ENCODE results near the gene MGRN1.

MGRN1 gene

GRCh38 chr16:4654011-4654963 lies 29.7 kb downstream of the MGRN1 start:
- Histone ChIP-seq H2AFZ (ENCODE audit: low read length) (no peak overlapping the region), H3K27ac (ENCODE audit: low read length) (no peak overlapping the region), H3K4me2 (ENCODE audit: low read depth, low read length) (no peak overlapping the region), H3K79me2 (ENCODE audit: low read length) (peaks cover 9% of the 10 kb centered on the region), H3F3A (ENCODE audit: insufficient read depth, low read length) (no peaks in the 10 kb centered on the region), H4K20me1 (ENCODE audit: insufficient read depth, low read length) (no peaks in the 10 kb centered on the region), H3K9me2 (replicated peaks; ENCODE audit: insufficient read depth, low read length) (no peaks in the 10 kb centered on the region), H3K9ac (ENCODE audit: low read length) (no peak overlapping the region), H3K4me1 (ENCODE audit: low read length) (no peaks in the 10 kb centered on the region), H3K27me3 (replicated peaks; ENCODE audit: insufficient read depth, low read length) (no peaks in the 10 kb centered on the region), H3K9me3 (replicated peaks; ENCODE audit: insufficient read depth, low read length) (no peaks in the 10 kb centered on the region), H3K36me3 (replicated peaks; ENCODE audit: insufficient read depth, low read length) (no peaks in the 10 kb centered on the region), H3K4me3 (ENCODE audit: low read length) (no peak overlapping the region)
- DNase-seq: no peak
- no peak for TF ChIP-seq EZH2phosphoT487 (IDR thresholded peaks at IDR 0.05; ENCODE audit: low read length)

GRCh38 chr16:4654964-4655590 lies 30.5 kb downstream of the MGRN1 start:
- H3K27me3 ChIP-seq (replicated peaks; ENCODE audit: insufficient read depth, low read length): no peaks in the 10 kb centered on the region
- no peaks in the 10 kb centered on the region for H3K4me1 ChIP-seq (ENCODE audit: low read length)
- H3K9ac ChIP-seq (ENCODE audit: low read length): no peak overlapping the region
- H3F3A ChIP-seq (ENCODE audit: insufficient read depth, low read length): no peaks in the 10 kb centered on the region
- no peak for TF ChIP-seq EZH2 (optimal IDR thresholded peaks at IDR 0.05; ENCODE audit: low read depth, low read length)
- H3K79me2 ChIP-seq (ENCODE audit: low read length): peaks cover 3% of the 10 kb centered on the region
- H3K9me3 ChIP-seq (replicated peaks; ENCODE audit: insufficient read depth, low read length): no peaks in the 10 kb centered on the region
- no peak overlapping the region for H3K4me2 ChIP-seq (ENCODE audit: low read depth, low read length)
- no peaks in the 10 kb centered on the region for H3K9me2 ChIP-seq (replicated peaks; ENCODE audit: insufficient read depth, low read length)
- no peak overlapping the region for H3K27ac ChIP-seq (ENCODE audit: low read length)
- no peaks in the 10 kb centered on the region for H4K20me1 ChIP-seq (ENCODE audit: insufficient read depth, low read length)
- DNase-seq: no peak
- no peak overlapping the region for H2AFZ ChIP-seq (ENCODE audit: low read length)
- no peak overlapping the region for H3K4me3 ChIP-seq (ENCODE audit: low read length)
- H3K36me3 ChIP-seq (replicated peaks; ENCODE audit: insufficient read depth, low read length): no peaks in the 10 kb centered on the region

- no peak for DNase-seq
- H3K27me3 ChIP-seq (replicated peaks; ENCODE audit: insufficient read depth, low read length): no peaks in the 10 kb centered on the region
- no peaks in the 10 kb centered on the region; the same call in 1 of the 2 replicates for H3K79me2 ChIP-seq (ENCODE audit: low read length)
- H3K4me2 ChIP-seq (ENCODE audit: low read depth, low read length): no peak overlapping the region
- TF ChIP-seq EZH2phosphoT487 (IDR thresholded peaks at IDR 0.05; ENCODE audit: low read length) (no peak), EZH2 (optimal IDR thresholded peaks at IDR 0.05; ENCODE audit: low read depth, low read length) (no peak)
- H3K9me2 ChIP-seq (replicated peaks; ENCODE audit: insufficient read depth, low read length): no peaks in the 10 kb centered on the region
- no peaks in the 10 kb centered on the region for H3F3A ChIP-seq (ENCODE audit: insufficient read depth, low read length)
- H3K9ac ChIP-seq (ENCODE audit: low read length): no peak overlapping the region
- H3K9me3 ChIP-seq (replicated peaks; ENCODE audit: insufficient read depth, low read length): no peaks in the 10 kb centered on the region
- no peaks in the 10 kb centered on the region for H4K20me1 ChIP-seq (ENCODE audit: insufficient read depth, low read length)
- H3K36me3 ChIP-seq (replicated peaks; ENCODE audit: insufficient read depth, low read length): no peaks in the 10 kb centered on the region
- no peak overlapping the region for H3K27ac ChIP-seq (ENCODE audit: low read length)
- no peak overlapping the region for H3K4me3 ChIP-seq (ENCODE audit: low read length)
- H3K4me1 ChIP-seq (ENCODE audit: low read length): no peaks in the 10 kb centered on the region
- H2AFZ ChIP-seq (ENCODE audit: low read length): no peak overlapping the region
Measured at GRCh38 chr16:4655801-4656200, 31.2 kb downstream of the MGRN1 start.

GRCh38 chr16:4656221-4656620 lies 31.6 kb downstream of the MGRN1 start:
- Histone ChIP-seq H3K9ac (ENCODE audit: low read length) (no peak overlapping the region), H3K4me1 (ENCODE audit: low read length) (no peaks in the 10 kb centered on the region), H3K27me3 (replicated peaks; ENCODE audit: insufficient read depth, low read length) (no peaks in the 10 kb centered on the region), H3K4me2 (ENCODE audit: low read depth, low read length) (no peak overlapping the region), H4K20me1 (ENCODE audit: insufficient read depth, low read length) (no peaks in the 10 kb centered on the region), H3K27ac (ENCODE audit: low read length) (no peak overlapping the region), H3K4me3 (ENCODE audit: low read length) (no peak overlapping the region), H3F3A (ENCODE audit: insufficient read depth, low read length) (no peaks in the 10 kb centered on the region), H2AFZ (ENCODE audit: low read length) (no peak overlapping the region), H3K36me3 (replicated peaks; ENCODE audit: insufficient read depth, low read length) (no peaks in the 10 kb centered on the region), H3K9me2 (replicated peaks; ENCODE audit: insufficient read depth, low read length) (no peaks in the 10 kb centered on the region), H3K79me2 (ENCODE audit: low read length) (peaks cover 1% of the 10 kb centered on the region; the same call in 1 of the 2 replicates), H3K9me3 (replicated peaks; ENCODE audit: insufficient read depth, low read length) (no peaks in the 10 kb centered on the region)
- TF ChIP-seq EZH2phosphoT487 (IDR thresholded peaks at IDR 0.05; ENCODE audit: low read length) (no peak), CTCF (IDR thresholded peaks at IDR 0.05; ENCODE audit: low read length) (no peak), EZH2 (optimal IDR thresholded peaks at IDR 0.05; ENCODE audit: low read depth, low read length) (no peak)
- DNase-seq: no peak

All from MM.1S (cell line).